ENCODE measurements around the gene CAD. TPM values are rescaled to one million over a fixed set of nuclear protein-coding genes. Genes with fewer than 3 reads are reported as not detected.

The CAD gene
- total and polyA plus RNA-seq, 2 donors (not counting 1 experiment from before 2014, with no cell fraction given): 11.9 to 32.0 TPM

GRCh38 chr2:27218614-27219013 is 1.4 kb downstream of the CAD start:
- Histone ChIP-seq H4K20me1 (ENCODE audit: control insufficient read depth, extremely low read depth, insufficient read depth, low read length) (no peaks in the 10 kb centered on the region), H3K9me3 (ENCODE audit: control insufficient read depth, insufficient read depth, low read depth, low read length) (no peaks in the 10 kb centered on the region), H3K4me1 (ENCODE audit: control insufficient read depth, extremely low read depth, insufficient read depth, low read length) (peaks cover 6% of the 10 kb centered on the region), H3K4me2 (ENCODE audit: extremely low read depth, insufficient read depth, low read length) (peak overlapping the region; percentile 95), H3K79me2 (ENCODE audit: control insufficient read depth, insufficient read depth, low read length) (peaks cover 7% of the 10 kb centered on the region), H3K9ac (ENCODE audit: insufficient read depth, low read length) (no peak overlapping the region), H3K27ac (ENCODE audit: insufficient read depth, low read length) (no peak overlapping the region), H2AFZ (ENCODE audit: low read length) (no peak overlapping the region), H3K4me3 (replicated peaks in 1 of 4; ENCODE audit: control extremely low read depth in 1 of 4, insufficient read depth in 1 of 4, low read depth in 3 of 4, low read length in 4 of 4) (peak overlapping the region in 2 of 4 experiments; percentile 85 to 87), H3K27me3 (ENCODE audit: control insufficient read depth, insufficient read depth, low read length) (no peaks in the 10 kb centered on the region), H3K36me3 (ENCODE audit: control insufficient read depth, insufficient read depth, low read length) (peaks cover 12% of the 10 kb centered on the region)
- TF ChIP-seq EZH2 (IDR thresholded peaks at IDR 0.05; ENCODE audit: low read length, missing control alignments): no peak
- no peak for TF ChIP-seq CTCF (conservative IDR thresholded peaks at IDR 0.05 in 1 of 2, IDR thresholded peaks at IDR 0.05 in 1 of 2; ENCODE audit: low read depth in 1 of 2, low read length in 2 of 2)
- no peak for DNase-seq (ENCODE audit: low read depth in 2 of 2)

- no peak for DNase-seq (ENCODE audit: low read depth in 2 of 2)
- no peak for TF ChIP-seq EZH2 (IDR thresholded peaks at IDR 0.05; ENCODE audit: low read length, missing control alignments)
- H3K9me3 ChIP-seq (ENCODE audit: control insufficient read depth, insufficient read depth, low read depth, low read length): no peaks in the 10 kb centered on the region
- H3K4me1 ChIP-seq (ENCODE audit: control insufficient read depth, extremely low read depth, insufficient read depth, low read length): peaks cover 6% of the 10 kb centered on the region
- no peak overlapping the region for H3K27ac ChIP-seq (ENCODE audit: insufficient read depth, low read length)
- peaks cover 12% of the 10 kb centered on the region for H3K36me3 ChIP-seq (ENCODE audit: control insufficient read depth, insufficient read depth, low read length)
- H3K4me2 ChIP-seq (ENCODE audit: extremely low read depth, insufficient read depth, low read length): no peak overlapping the region
- H3K9ac ChIP-seq (ENCODE audit: insufficient read depth, low read length): no peak overlapping the region
- peaks cover 7% of the 10 kb centered on the region for H3K79me2 ChIP-seq (ENCODE audit: control insufficient read depth, insufficient read depth, low read length)
- no peak overlapping the region for H3K4me3 ChIP-seq (replicated peaks in 1 of 4; ENCODE audit: control extremely low read depth in 1 of 4, insufficient read depth in 1 of 4, low read depth in 3 of 4, low read length in 4 of 4)
- H2AFZ ChIP-seq (ENCODE audit: low read length): no peak overlapping the region
- no peaks in the 10 kb centered on the region for H3K27me3 ChIP-seq (ENCODE audit: control insufficient read depth, insufficient read depth, low read length)
- H4K20me1 ChIP-seq (ENCODE audit: control insufficient read depth, extremely low read depth, insufficient read depth, low read length): no peaks in the 10 kb centered on the region
Observed at GRCh38 chr2:27219091-27219490, 1.9 kb downstream of the CAD start.

- Histone ChIP-seq H3K27me3 (ENCODE audit: control insufficient read depth, insufficient read depth, low read length) (no peaks in the 10 kb centered on the region), H4K20me1 (ENCODE audit: control insufficient read depth, extremely low read depth, insufficient read depth, low read length) (no peaks in the 10 kb centered on the region), H3K36me3 (ENCODE audit: control insufficient read depth, insufficient read depth, low read length) (peaks cover 15% of the 10 kb centered on the region), H3K27ac (ENCODE audit: insufficient read depth, low read length) (no peak overlapping the region), H3K9me3 (ENCODE audit: control insufficient read depth, insufficient read depth, low read depth, low read length) (no peaks in the 10 kb centered on the region), H3K79me2 (ENCODE audit: control insufficient read depth, insufficient read depth, low read length) (peaks cover 7% of the 10 kb centered on the region), H3K4me2 (ENCODE audit: extremely low read depth, insufficient read depth, low read length) (no peak overlapping the region), H3K4me1 (ENCODE audit: control insufficient read depth, extremely low read depth, insufficient read depth, low read length) (peaks cover 6% of the 10 kb centered on the region), H3K9ac (ENCODE audit: insufficient read depth, low read length) (no peak overlapping the region), H2AFZ (ENCODE audit: low read length) (no peak overlapping the region), H3K4me3 (replicated peaks in 1 of 4; ENCODE audit: control extremely low read depth in 1 of 4, insufficient read depth in 1 of 4, low read depth in 3 of 4, low read length in 4 of 4) (no peak overlapping the region)
- DNase-seq (ENCODE audit: low read depth in 2 of 2): no peak
- TF ChIP-seq EZH2 (IDR thresholded peaks at IDR 0.05; ENCODE audit: low read length, missing control alignments) (no peak), CTCF (conservative IDR thresholded peaks at IDR 0.05 in 1 of 2, IDR thresholded peaks at IDR 0.05 in 1 of 2; ENCODE audit: low read depth in 1 of 2, low read length in 2 of 2) (no peak)
Observed at GRCh38 chr2:27220091-27220490, 2.9 kb downstream of the CAD start.
